SH-SY5Y (cell line): Measurements from ENCODE around the gene ANGPTL2.

Experiments used
- GATA2 ChIP-seq: IDR thresholded peaks from 2 replicates; pipeline ENCODE4 v1.6.1; 2011; ENCODE audit warnings: mild to moderate bottlenecking, low read depth, low read length
- GATA3 ChIP-seq: IDR thresholded peaks from 2 replicates; pipeline ENCODE4 v1.6.1; 2011; ENCODE audit warnings: low read depth, mild to moderate bottlenecking, low read length, moderate library complexity

DNA sequence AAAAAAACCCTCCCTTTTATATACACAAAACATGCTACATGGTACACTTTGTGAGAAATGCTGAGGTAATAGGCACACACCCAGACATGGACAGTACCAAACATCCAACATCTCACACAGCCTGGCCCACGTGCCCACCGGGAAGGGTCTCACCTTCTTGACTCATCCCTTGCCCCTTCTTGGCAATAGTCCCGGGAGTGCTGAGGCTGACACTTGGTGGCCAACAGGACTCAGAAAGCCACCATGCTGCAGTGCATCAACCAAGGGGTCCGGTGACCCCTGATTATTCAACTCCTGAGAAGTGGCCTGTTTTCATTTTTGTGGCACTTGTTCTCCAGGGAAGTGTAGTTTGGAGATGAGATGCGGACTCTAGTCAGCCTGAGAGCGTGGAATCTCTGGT lies 35.0 kb downstream of the ANGPTL2 start:
- TF ChIP-seq GATA3 (no peak), GATA2 (no peak)
